Tongue (tissue), 2 donors: ENCODE measurements around the gene DHX29. TPM values are rescaled to one million over a fixed set of nuclear protein-coding genes. Genes with fewer than 3 reads are reported as not detected.

ENCODE experiments used
- DNase-seq: peaks from one replicate; pipeline ENCODE4 v3.0.0-alpha.2; 2015
- total RNA-seq: library from RNA; depleted of rRNA; stranded (reverse); fragments of >200 nt; gene quantifications from one replicate; pipeline ENCODE4 v1.2.3, GENCODE V29; 2014

Gene DHX29
- total RNA-seq, 1 donor from 2014 or later: 36.7 TPM

- DNase-seq: peak; percentile 29
These were observed 75.6 kb downstream of the DHX29 start for GRCh38 chr5:55231919-55232270.

- DNase-seq: peak; percentile 44
These were observed 76.2 kb downstream of the DHX29 start for GRCh38 chr5:55231029-55231918.

GRCh38 chr5:55230086-55230629, 77.3 kb downstream of the DHX29 start:
- no peak for DNase-seq

GRCh38 chr5:55227664-55228430, 79.6 kb downstream of the DHX29 start:
- no peak for DNase-seq

GRCh38 chr5:55226934-55227663, 80.4 kb downstream of the DHX29 start, which contains the start of gene MCIDAS:
MCIDAS (minus strand) TSS chr5:55227315; CDS start chr5:55227138, 177 bp downstream.
- DNase-seq: peak; percentile 61

GRCh38 chr5:55226027-55226933, 81.2 kb downstream of the DHX29 start:
- peak; percentile 81 for DNase-seq

GRCh38 chr5:55225346-55225745, 82.1 kb downstream of the DHX29 start:
- no peak for DNase-seq

GRCh38 chr5:55223812-55224240, 83.7 kb downstream of the DHX29 start:
- no peak for DNase-seq

- peak; percentile 39 for DNase-seq
These were observed 84.3 kb downstream of the DHX29 start for GRCh38 chr5:55222985-55223811.

- DNase-seq: no peak
These were observed 85.2 kb downstream of the DHX29 start for GRCh38 chr5:55222092-55222984.

GRCh38 chr5:55220433-55221185, 86.9 kb downstream of the DHX29 start:
- no peak for DNase-seq

GRCh38 chr5:55219770-55220169, 87.7 kb downstream of the DHX29 start:
- no peak for DNase-seq

- peak; percentile 63 for DNase-seq
These were observed 88.5 kb downstream of the DHX29 start for GRCh38 chr5:55218967-55219366.

GRCh38 chr5:55211184-55211874, 96.2 kb downstream of the DHX29 start:
- no peak for DNase-seq
